ENCODE results near the gene PARG.
"Not testable (repeated sequence)": the region's sequence is repeated elsewhere in the genome, so short reads cannot be mapped to it uniquely, and the experiment has no call there.

DNA sequence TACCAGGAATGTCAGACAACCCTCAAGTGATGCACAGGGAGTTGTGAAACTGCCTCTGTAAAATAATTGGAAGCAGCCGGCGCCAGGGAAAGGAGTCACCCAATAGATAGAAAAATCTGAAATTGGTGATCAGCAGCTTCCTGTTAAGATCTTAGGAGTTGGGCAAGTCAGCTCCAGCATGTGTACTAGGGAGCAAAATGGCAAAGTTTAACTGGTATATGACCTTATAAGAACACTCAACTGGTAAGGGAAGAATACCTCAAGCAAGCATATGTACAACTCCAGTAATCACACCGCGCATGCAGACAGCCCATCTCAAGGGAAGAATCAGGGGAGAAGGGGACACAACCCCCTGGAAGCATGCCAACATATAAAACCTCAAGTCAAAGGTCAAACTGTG, 18.3 kb downstream of the PARG start:
- not testable (repeated sequence) for TF ChIP-seq EZH2phosphoT487, EZH2 (IDR thresholded peaks at IDR 0.05)
- TF ChIP-seq, protein P1, sequence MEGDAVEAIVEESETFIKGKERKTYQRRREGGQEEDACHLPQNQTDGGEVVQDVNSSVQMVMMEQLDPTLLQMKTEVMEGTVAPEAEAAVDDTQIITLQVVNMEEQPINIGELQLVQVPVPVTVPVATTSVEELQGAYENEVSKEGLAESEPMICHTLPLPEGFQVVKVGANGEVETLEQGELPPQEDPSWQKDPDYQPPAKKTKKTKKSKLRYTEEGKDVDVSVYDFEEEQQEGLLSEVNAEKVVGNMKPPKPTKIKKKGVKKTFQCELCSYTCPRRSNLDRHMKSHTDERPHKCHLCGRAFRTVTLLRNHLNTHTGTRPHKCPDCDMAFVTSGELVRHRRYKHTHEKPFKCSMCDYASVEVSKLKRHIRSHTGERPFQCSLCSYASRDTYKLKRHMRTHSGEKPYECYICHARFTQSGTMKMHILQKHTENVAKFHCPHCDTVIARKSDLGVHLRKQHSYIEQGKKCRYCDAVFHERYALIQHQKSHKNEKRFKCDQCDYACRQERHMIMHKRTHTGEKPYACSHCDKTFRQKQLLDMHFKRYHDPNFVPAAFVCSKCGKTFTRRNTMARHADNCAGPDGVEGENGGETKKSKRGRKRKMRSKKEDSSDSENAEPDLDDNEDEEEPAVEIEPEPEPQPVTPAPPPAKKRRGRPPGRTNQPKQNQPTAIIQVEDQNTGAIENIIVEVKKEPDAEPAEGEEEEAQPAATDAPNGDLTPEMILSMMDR (IDR thresholded peaks at IDR 0.05), result not testable (repeated sequence)

Measured in neural progenitor cell (in vitro differentiated cells).